Activated CD8-positive, alpha-beta T cell treated with anti-CD3 and anti-CD28 coated beads for 36 hours (primary cell): ENCODE results near the gene ABHD11. TPM values are rescaled to one million over a fixed set of nuclear protein-coding genes. Genes with fewer than 3 reads are reported as not detected.

Source experiments
- ATAC-seq: fragments of 200-7000 bp; cut with Tn5 transposase; one replicate; pipeline ENCODE4 v1.10.0; 2021; ENCODE audit warnings: mild to moderate bottlenecking, moderate library complexity
- CTCF ChIA-PET: fragments of 350-600 bp; sonication (Branson Sonifier 250); formaldehyde crosslinking; loops from one replicate; lab custom pipeline; 2021; ENCODE audit warnings: antibody characterized with exemption; lab: Charles Lee
- POLR2A ChIA-PET: fragments of 350-600 bp; sonication (Branson Sonifier 250); formaldehyde crosslinking; loops from one replicate; lab custom pipeline; 2021; ENCODE audit warnings: antibody characterized with exemption; lab: Charles Lee
- DNase-seq: peaks from one replicate; pipeline ENCODE4 v3.0.0-alpha.2; 2020
- H3K27ac Mint-ChIP-seq: one replicate; pipeline ENCODE4 v1.8.0; 2021; ENCODE audit warnings: mild to moderate bottlenecking, mixed read lengths
- H3K27me3 Mint-ChIP-seq: one replicate; pipeline ENCODE4 v1.8.0; 2021; ENCODE audit warnings: mixed read lengths
- H3K36me3 Mint-ChIP-seq: one replicate; pipeline ENCODE4 v1.8.0; 2021; ENCODE audit warnings: low read depth, mixed read lengths
- H3K4me1 Mint-ChIP-seq: one replicate; pipeline ENCODE4 v1.8.0; 2021; ENCODE audit warnings: low read depth, mixed read lengths
- H3K4me3 Mint-ChIP-seq: one replicate; pipeline ENCODE4 v1.8.0; 2021; ENCODE audit warnings: mild to moderate bottlenecking, moderate library complexity, mixed read lengths
- H3K9me3 Mint-ChIP-seq: one replicate; pipeline ENCODE4 v1.8.0; 2021; ENCODE audit warnings: mixed read lengths
- intact Hi-C: fragments of 100-400 bp; cut with micrococcal nuclease; formaldehyde crosslinking; loops from one replicate; pipeline ENCODE4 v1.10.0; 2022
- total RNA-seq, 2 experiments: library from RNA; stranded (reverse); gene quantifications; one replicate each; pipeline ENCODE4 v1.2.3, GENCODE V29; 2021
- TF ChIP-seq, protein P1 (sequence below): fragments of 200-600 bp; IDR thresholded peaks from one replicate; pipeline ENCODE4 v1.8.0; 2022; ENCODE audit warnings: antibody characterized with exemption, mild to moderate bottlenecking

ABHD11 gene
- total RNA-seq, 2 experiments from 2014 or later: 19.0 to 21.5 TPM

DNA sequence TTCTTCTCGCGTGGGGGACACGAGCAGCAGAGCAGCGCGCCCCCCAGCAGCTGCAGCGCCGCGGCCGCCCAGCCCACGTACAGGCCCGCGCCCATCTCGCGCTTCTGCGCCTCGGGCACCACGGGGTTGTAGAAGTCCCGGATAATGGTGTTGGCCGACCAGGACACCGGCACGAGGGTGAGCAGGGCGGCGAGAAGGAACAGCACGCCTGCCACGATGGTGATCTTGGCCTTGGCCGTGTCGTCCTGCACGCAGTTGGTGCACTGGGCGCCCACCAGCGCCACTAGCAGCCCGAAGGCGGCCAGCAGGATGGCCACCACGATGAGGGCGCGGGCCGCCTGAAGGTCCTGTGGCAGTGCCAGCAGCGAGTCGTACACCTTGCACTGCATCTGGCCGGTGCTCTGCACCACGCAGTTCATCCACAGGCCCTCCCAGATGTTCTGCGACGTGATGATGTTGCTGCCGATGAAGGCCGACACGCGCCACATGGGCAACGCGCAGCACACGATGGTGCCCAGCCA is 30.9 kb upstream of the ABHD11 start:
- H3K27ac Mint-ChIP-seq: no peak overlapping the region
- DNase-seq (no peak), ATAC-seq (no peak)
- TF ChIP-seq, protein P1, sequence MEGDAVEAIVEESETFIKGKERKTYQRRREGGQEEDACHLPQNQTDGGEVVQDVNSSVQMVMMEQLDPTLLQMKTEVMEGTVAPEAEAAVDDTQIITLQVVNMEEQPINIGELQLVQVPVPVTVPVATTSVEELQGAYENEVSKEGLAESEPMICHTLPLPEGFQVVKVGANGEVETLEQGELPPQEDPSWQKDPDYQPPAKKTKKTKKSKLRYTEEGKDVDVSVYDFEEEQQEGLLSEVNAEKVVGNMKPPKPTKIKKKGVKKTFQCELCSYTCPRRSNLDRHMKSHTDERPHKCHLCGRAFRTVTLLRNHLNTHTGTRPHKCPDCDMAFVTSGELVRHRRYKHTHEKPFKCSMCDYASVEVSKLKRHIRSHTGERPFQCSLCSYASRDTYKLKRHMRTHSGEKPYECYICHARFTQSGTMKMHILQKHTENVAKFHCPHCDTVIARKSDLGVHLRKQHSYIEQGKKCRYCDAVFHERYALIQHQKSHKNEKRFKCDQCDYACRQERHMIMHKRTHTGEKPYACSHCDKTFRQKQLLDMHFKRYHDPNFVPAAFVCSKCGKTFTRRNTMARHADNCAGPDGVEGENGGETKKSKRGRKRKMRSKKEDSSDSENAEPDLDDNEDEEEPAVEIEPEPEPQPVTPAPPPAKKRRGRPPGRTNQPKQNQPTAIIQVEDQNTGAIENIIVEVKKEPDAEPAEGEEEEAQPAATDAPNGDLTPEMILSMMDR: no peak
- intact Hi-C loops: no loop called here
- H3K36me3 Mint-ChIP-seq: no peaks in the 10 kb centered on the region
- H3K27me3 Mint-ChIP-seq: peaks cover 36% of the 10 kb centered on the region
- peaks cover 6% of the 10 kb centered on the region for H3K4me1 Mint-ChIP-seq
- H3K9me3 Mint-ChIP-seq: no peaks in the 10 kb centered on the region
- POLR2A ChIA-PET: no interaction called here
- no peak overlapping the region for H3K4me3 Mint-ChIP-seq
- CTCF ChIA-PET: no interaction called here

- H3K4me1 Mint-ChIP-seq: peaks cover 6% of the 10 kb centered on the region
- no peaks in the 10 kb centered on the region for H3K36me3 Mint-ChIP-seq
- DNase-seq (no peak), ATAC-seq (no peak)
- POLR2A ChIA-PET: no interaction called here
- intact Hi-C loops: no loop called here
- no peak overlapping the region for H3K27ac Mint-ChIP-seq
- no peaks in the 10 kb centered on the region for H3K9me3 Mint-ChIP-seq
- peaks cover 36% of the 10 kb centered on the region for H3K27me3 Mint-ChIP-seq
- TF ChIP-seq, protein P1: no peak
- H3K4me3 Mint-ChIP-seq: no peak overlapping the region
- CTCF ChIA-PET: no interaction called here
Measured at GRCh38 chr7:73768641-73769480, 30.3 kb upstream of the ABHD11 start.

DNA sequence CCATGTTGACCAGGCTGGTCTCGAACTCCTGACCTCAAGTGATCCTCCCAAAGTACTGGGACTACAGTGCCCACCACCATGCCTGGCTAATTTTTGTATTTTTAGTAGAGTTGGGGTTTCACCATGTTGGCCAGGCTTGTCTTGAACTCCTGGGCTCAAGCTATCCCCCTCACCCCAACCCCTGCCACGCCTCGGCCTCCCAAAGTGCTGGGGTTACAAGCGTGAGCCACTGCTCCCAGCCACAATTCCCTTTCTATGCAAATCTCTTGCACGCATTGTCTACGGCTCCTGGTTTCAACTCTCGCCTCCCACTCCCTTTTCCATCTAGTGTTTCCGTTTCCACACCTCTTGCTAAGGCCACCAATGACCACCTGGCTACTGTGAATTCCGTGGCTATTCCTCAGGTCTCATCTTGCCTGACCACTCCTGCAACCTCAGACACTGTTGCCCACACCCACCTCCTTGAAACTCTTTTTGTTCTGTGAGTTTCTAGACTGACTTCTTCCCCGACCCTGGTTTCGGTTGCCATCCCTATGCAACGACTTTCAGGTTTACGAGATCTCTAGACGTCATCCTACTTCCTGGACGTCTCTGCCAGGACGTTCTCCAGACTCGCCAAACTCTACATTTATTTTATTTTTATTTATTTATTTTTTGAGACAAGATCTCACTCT is 28.1 kb upstream of the ABHD11 start:
- CTCF ChIA-PET: no interaction called here
- H3K27me3 Mint-ChIP-seq: peaks cover 31% of the 10 kb centered on the region
- H3K4me3 Mint-ChIP-seq: no peak overlapping the region

DNA sequence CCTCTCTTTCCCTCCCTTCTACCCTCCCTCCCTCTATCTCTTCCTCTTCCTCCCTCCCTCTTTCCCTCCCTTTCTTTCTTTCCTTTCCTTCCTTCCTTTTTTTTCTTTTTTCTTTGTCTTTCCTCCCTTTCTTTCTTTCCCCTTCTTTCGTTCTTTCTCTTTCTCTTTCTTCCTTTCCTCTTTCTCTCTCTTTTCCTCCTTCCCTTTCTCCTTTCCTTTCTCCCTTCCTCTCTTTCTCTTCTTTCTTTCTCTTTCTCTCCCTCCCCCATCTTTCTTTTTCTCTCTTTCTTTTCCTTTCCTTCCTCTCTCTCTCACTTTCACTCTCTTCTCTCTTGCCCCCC is 24.0 kb upstream of the ABHD11 start:
- ATAC-seq: no peak
- ChIA-PET POLR2A (no interaction called here), CTCF (no interaction called here)
- Mint-ChIP-seq H3K36me3 (no peaks in the 10 kb centered on the region), H3K9me3 (no peaks in the 10 kb centered on the region), H3K4me1 (no peaks in the 10 kb centered on the region), H3K4me3 (no peak overlapping the region), H3K27me3 (peaks cover 4% of the 10 kb centered on the region), H3K27ac (no peak overlapping the region)
- intact Hi-C loops: no loop called here
- no peak for DNase-seq
- TF ChIP-seq, protein P1: no peak

More for the DNA sequence above, 28.1 kb upstream of the ABHD11 start:
- no peaks in the 10 kb centered on the region for H3K9me3 Mint-ChIP-seq
- no peak overlapping the region for H3K27ac Mint-ChIP-seq
- POLR2A ChIA-PET: no interaction called here
- ATAC-seq (no peak), DNase-seq (no peak)
- no peaks in the 10 kb centered on the region for H3K36me3 Mint-ChIP-seq
- TF ChIP-seq, protein P1: no peak
- intact Hi-C loops: no loop called here
- peaks cover 6% of the 10 kb centered on the region for H3K4me1 Mint-ChIP-seq
